HepG2 (cell line): ENCODE measurements around the gene FGGY. TPM values are rescaled to one million over a fixed set of nuclear protein-coding genes. Genes with fewer than 3 reads are reported as not detected.
A peak's percentile ranks its signal among the peaks of the same experiment; 100 is the strongest.

Experiments used
- ATAC-seq: fragments of 200-7000 bp; cut with Tn5 transposase; 3 replicates; pipeline ENCODE4 v1.9.1; 2020; ENCODE audit warnings: mild to moderate bottlenecking, moderate library complexity
- BruUV-seq: library from RNA; stranded (reverse); fragments of 400-500 nt; replicated peaks from 2 replicates; lab custom pipeline; 2021; lab: Mats Ljungman, UMichigan
- CTCF ChIA-PET: fragments of 300-600 bp; formaldehyde crosslinking; extraction: SDS; loops from one replicate; lab custom pipeline; 2021; ENCODE audit warnings: low total read pairs, inconsistent platforms, low intra/inter-chr PET ratio; lab: Yijun Ruan, JAX
- POLR2A ChIA-PET: fragments of 350-600 bp; sonication (Branson Sonifier 250); formaldehyde crosslinking; loops from one replicate; lab custom pipeline; 2020; ENCODE audit warnings: antibody characterized with exemption, inconsistent platforms; lab: Yijun Ruan, JAX
- DNase-seq: peaks from one replicate; pipeline ENCODE4 v3.0.0-alpha.2; 2015; ENCODE audit warnings: low spot score
- FAIRE-seq: peaks from 3 replicates; lab custom pipeline; 2011; peaks lifted over from hg19 to GRCh38; lab: Jason Lieb, UNC
- H2AFZ ChIP-seq: one replicate; pipeline ENCODE4 v1.6.1; 2011; ENCODE audit warnings: low read length, inconsistent platforms
- H3K27ac ChIP-seq: fragments of 300-600 bp; 3 replicates; pipeline ENCODE4 v1.8.0; 2011; ENCODE audit warnings: mixed run types, mild to moderate bottlenecking, mixed read lengths, low read length, inconsistent platforms; ENCODE audit not compliant: insufficient read depth; ENCODE audit errors: extremely low read length
- H3K27me3 ChIP-seq, 2 experiments: fragments of 200-600 bp in 1 of 2; 2 replicates in 1 of 2; 3 replicates in 1 of 2; pipeline versions ENCODE4 v1.6.0 to v1.8.0; 2011; ENCODE audit warnings: low read length in 2 of 2, mild to moderate bottlenecking in 2 of 2, moderate library complexity in 2 of 2, inconsistent platforms in 1 of 2; ENCODE audit not compliant: insufficient read depth in 2 of 2, control insufficient read depth in 1 of 2
- H3K36me3 ChIP-seq, 2 experiments: fragments of 200-600 bp in 1 of 2; replicated peaks in 1 of 2; 2 replicates in 1 of 2; 3 replicates in 1 of 2; pipeline versions ENCODE4 v1.5.1 to v1.8.0; 2011; ENCODE audit warnings: low read length in 2 of 2, inconsistent platforms in 1 of 2; ENCODE audit not compliant: insufficient read depth in 2 of 2, control insufficient read depth in 1 of 2
- H3K4me1 ChIP-seq: 2 replicates; pipeline ENCODE4 v1.5.1; 2012; ENCODE audit warnings: low read length, inconsistent platforms; ENCODE audit not compliant: insufficient read depth
- H3K4me2 ChIP-seq: 2 replicates; pipeline ENCODE4 v1.6.0; 2011; ENCODE audit warnings: low read depth, low read length, inconsistent platforms
- H3K4me3 ChIP-seq, 3 experiments: fragments of 200-600 bp in 1 of 3; sonication (generic), shearing (Covaris generic) in 1 of 3; replicated peaks in 1 of 3; 2 replicates each; pipeline ENCODE4 v1.5.1; 2011 to 2016; ENCODE audit warnings: low read length in 3 of 3, inconsistent platforms in 2 of 3, low read depth in 2 of 3, mild to moderate bottlenecking in 2 of 3, control low read depth in 1 of 3, mixed read lengths in 1 of 3; ENCODE audit not compliant: insufficient read depth in 1 of 3
- H3K79me2 ChIP-seq: one replicate; pipeline ENCODE4 v1.6.1; 2011; ENCODE audit warnings: low read length, inconsistent platforms; ENCODE audit not compliant: insufficient read depth
- H3K9ac ChIP-seq: 2 replicates; pipeline ENCODE4 v1.6.0; 2011; ENCODE audit warnings: mild to moderate bottlenecking, low read depth, low read length, inconsistent platforms; ENCODE audit not compliant: insufficient read depth
- H3K9me3 ChIP-seq: 2 replicates; pipeline ENCODE4 v1.5.1; 2012; ENCODE audit warnings: mild to moderate bottlenecking, low read length
- H4K20me1 ChIP-seq: 2 replicates; pipeline ENCODE4 v1.6.0; 2011; ENCODE audit warnings: inconsistent platforms, mild to moderate bottlenecking, low read length, moderate library complexity; ENCODE audit not compliant: insufficient read depth
- AHR ChIP-seq: IDR thresholded peaks from 2 replicates; pipeline ENCODE4 v1.6.1; 2018; ENCODE audit warnings: missing genetic modification reagents, missing compliant biosample characterization
- CHD4 ChIP-seq: fragments of 200-600 bp; sonication (generic); IDR thresholded peaks from 2 replicates; pipeline ENCODE4 v1.7.0; 2017; ENCODE audit warnings: mild to moderate bottlenecking, low read length, borderline replicate concordance
- GFI1 ChIP-seq: sonication (generic); formaldehyde crosslinking; IDR thresholded peaks from 2 replicates; pipeline ENCODE4 v1.5.0; 2020; ENCODE audit warnings: missing genetic modification reagents, mild to moderate bottlenecking, borderline replicate concordance
- TEAD2 ChIP-seq: sonication (generic); formaldehyde crosslinking; IDR thresholded peaks from 2 replicates; pipeline ENCODE4 v1.9.0; 2021; ENCODE audit warnings: missing genetic modification reagents
- ZBTB43 ChIP-seq: sonication (generic); formaldehyde crosslinking; conservative IDR thresholded peaks from 2 replicates; pipeline ENCODE4 v1.4.0; 2020; ENCODE audit warnings: missing genetic modification reagents
- ZNF292 ChIP-seq: sonication (generic); formaldehyde crosslinking; IDR thresholded peaks from 2 replicates; pipeline ENCODE4 v1.8.1; 2022; ENCODE audit warnings: mild to moderate bottlenecking, low read depth, missing genetic modification reagents, borderline replicate concordance
- ZNF691 ChIP-seq: sonication (generic); formaldehyde crosslinking; IDR thresholded peaks from 2 replicates; pipeline ENCODE4 v1.4.0; 2020; ENCODE audit warnings: missing genetic modification reagents, low read depth, mild to moderate bottlenecking, borderline replicate concordance
- WGBS: methylation state at CpG from one replicate; pipeline ENCODE4 v1.1.6; 2017; ENCODE audit warnings: low lambda C conversion rate; 5-methylcytosine and 5-hydroxymethylcytosine counted together
- in situ Hi-C: cut with HindIII; loops from 2 replicates; pipeline ENCODE4 v1.10.0; 2017; ENCODE audit warnings: low pct_unique_long_range_greater_than_20kb; ENCODE audit not compliant: extremely low pct_ligation_motif_present
- intact Hi-C: fragments of 100-400 bp; cut with micrococcal nuclease; formaldehyde crosslinking; loops from one replicate; pipeline ENCODE4 v1.10.0; 2022; ENCODE audit not compliant: unreplicated experiment
- polyA plus RNA-seq, 8 experiments: library from polyadenylated mRNA; depleted of rRNA in 3 of 8; stranded (reverse) in 7 of 8; unstranded in 1 of 8; fragments of >200 nt; fragmentation: Illumina TruSeq in 4 of 8; extraction: Trizol in 4 of 8; gene quantifications; 2 replicates each; pipeline versions ENCODE4 v1.2.1 to v1.2.3, GENCODE V29; 2011 to 2016; ENCODE audit warnings: low read depth in 4 of 8, missing spikeins in 1 of 8, mixed read lengths in 1 of 8; ENCODE audit not compliant: insufficient read depth in 1 of 8
- total RNA-seq, 5 experiments: library from RNA; depleted of rRNA; stranded (reverse); fragments of >200 nt; fragmentation: Illumina TruSeq; extraction: Trizol; gene quantifications; 2 replicates each; pipeline ENCODE4 v1.2.3, GENCODE V29; 2016; ENCODE audit warnings: low read depth in 1 of 5

FGGY gene
- total and polyA plus RNA-seq, 2 of the 13 experiments (the other 11 are each of a cell fraction or from before 2014, with no cell fraction given) = 15.7 to 27.5 TPM

- ChIA-PET POLR2A (interaction anchor here (0.5 to 1.4 kb wide), 2 partner anchors 71 to 275 kb away, joined by 3 to 4 read pairs; partner anchors contain the start of gene FGGY), CTCF (no interaction called here)
- DNase-seq (peak; percentile 56), ATAC-seq (peak; percentile 79), FAIRE-seq (no peak)
- no peaks in the 10 kb centered on the region for H3K9me3 ChIP-seq
- no peaks in the 10 kb centered on the region for H3K36me3 ChIP-seq
- H3K27ac ChIP-seq = peak overlapping the region; percentile 50
- no peaks in the 10 kb centered on the region for H3K27me3 ChIP-seq
- H4K20me1 ChIP-seq = no peaks in the 10 kb centered on the region
- H3K4me3 ChIP-seq = no peak overlapping the region
- TF ChIP-seq CHD4 (peak; percentile 21; the same call in 1 of the 2 replicates), ZNF691 (CRISPR knock-in tag) (no peak), AHR (CRISPR knock-in tag) (no peak), GFI1 (CRISPR knock-in tag) (no peak), ZBTB43 (peak; percentile 36; the same call in 1 of the 2 replicates), TEAD2 (CRISPR knock-in tag) (no peak), ZNF292 (0 out of 2 replicates have a peak, but pooled peaks have one; percentile 7)
- H3K79me2 ChIP-seq = no peaks in the 10 kb centered on the region
- in situ Hi-C loops = loop anchor here (5.0 kb wide), 1 partner anchor 51 kb away; no protein-coding TSS in a partner anchor
- H3K9ac ChIP-seq = no peak overlapping the region
- H3K4me1 ChIP-seq = peaks cover 22% of the 10 kb centered on the region
- H2AFZ ChIP-seq = no peak overlapping the region
- WGBS = 54% methylated on average over 5 of the region's 5 CpGs
- intact Hi-C loops = no loop called here
- BruUV-seq = no TSS peak
- peak overlapping the region; percentile 10; the same call in 1 of the 2 replicates for H3K4me2 ChIP-seq
These were observed 71.2 kb downstream of the FGGY start for GRCh38 chr1:59368008-59368670.
